ENCODE data around the gene H6PD.

H6PD gene

DNA sequence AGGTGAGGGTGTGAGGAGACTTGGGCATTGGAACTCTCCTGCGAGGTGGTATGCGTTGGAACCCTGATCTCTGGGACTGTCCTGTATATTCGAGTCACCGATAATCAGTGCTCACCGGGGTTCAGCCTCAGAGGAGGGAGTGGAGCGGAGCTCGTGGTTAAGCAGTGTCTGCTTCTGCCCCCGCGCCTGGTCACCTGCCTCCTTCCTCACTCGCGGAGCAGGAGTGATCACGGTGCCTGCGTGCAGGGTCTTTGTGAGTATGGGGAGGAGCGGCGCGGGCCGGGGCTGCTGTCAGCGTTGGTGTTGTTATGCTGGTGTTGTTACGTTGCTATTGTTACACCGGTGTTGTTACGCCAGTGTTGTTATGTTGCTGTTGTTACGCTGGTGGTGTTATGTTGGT lies 23.3 kb downstream of the H6PD start:
- TF ChIP-seq CTCF (IDR thresholded peaks at IDR 0.05; ENCODE audit: insufficient read depth, low read depth, low read length, missing control alignments), result no peak
- H3K4me3 ChIP-seq (ENCODE audit: low read length), result no peak overlapping the region
- no peak for DNase-seq (ENCODE audit: low read depth)

GRCh38 chr1:9258629-9259028 lies 24.1 kb downstream of the H6PD start:
- no peak for DNase-seq (ENCODE audit: low read depth)
- TF ChIP-seq CTCF (IDR thresholded peaks at IDR 0.05; ENCODE audit: insufficient read depth, low read depth, low read length, missing control alignments), result no peak
- no peak overlapping the region for H3K4me3 ChIP-seq (ENCODE audit: low read length)

GRCh38 chr1:9260059-9260766 lies 25.6 kb downstream of the H6PD start:
- no peak overlapping the region for H3K4me3 ChIP-seq (ENCODE audit: low read length)
- no peak for TF ChIP-seq CTCF (IDR thresholded peaks at IDR 0.05; ENCODE audit: insufficient read depth, low read depth, low read length, missing control alignments)
- no peak for DNase-seq (ENCODE audit: low read depth)

DNA sequence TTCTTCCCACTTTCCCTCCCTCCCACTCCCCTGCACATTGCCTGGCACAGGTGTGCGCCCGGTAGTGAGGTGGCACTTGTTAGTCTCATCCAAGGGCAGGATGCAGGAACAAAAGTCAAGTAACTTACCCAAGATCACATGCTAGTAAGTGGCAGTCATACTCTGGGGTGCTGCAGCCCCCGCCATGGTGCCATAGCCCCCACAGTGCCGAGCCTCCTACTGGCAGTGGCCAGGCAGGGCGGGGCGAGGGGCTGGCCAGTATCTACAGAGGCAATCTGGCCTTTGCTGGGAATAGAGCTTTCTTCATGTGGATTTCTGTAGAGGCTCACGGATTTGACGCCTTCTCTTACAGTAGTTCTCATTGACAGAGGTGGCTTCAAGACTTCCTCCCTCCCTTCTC lies 26.9 kb downstream of the H6PD start:
- no peak overlapping the region for H3K4me3 ChIP-seq (ENCODE audit: low read length)
- TF ChIP-seq CTCF (IDR thresholded peaks at IDR 0.05; ENCODE audit: insufficient read depth, low read depth, low read length, missing control alignments), result no peak
- DNase-seq (ENCODE audit: low read depth), result no peak

DNA sequence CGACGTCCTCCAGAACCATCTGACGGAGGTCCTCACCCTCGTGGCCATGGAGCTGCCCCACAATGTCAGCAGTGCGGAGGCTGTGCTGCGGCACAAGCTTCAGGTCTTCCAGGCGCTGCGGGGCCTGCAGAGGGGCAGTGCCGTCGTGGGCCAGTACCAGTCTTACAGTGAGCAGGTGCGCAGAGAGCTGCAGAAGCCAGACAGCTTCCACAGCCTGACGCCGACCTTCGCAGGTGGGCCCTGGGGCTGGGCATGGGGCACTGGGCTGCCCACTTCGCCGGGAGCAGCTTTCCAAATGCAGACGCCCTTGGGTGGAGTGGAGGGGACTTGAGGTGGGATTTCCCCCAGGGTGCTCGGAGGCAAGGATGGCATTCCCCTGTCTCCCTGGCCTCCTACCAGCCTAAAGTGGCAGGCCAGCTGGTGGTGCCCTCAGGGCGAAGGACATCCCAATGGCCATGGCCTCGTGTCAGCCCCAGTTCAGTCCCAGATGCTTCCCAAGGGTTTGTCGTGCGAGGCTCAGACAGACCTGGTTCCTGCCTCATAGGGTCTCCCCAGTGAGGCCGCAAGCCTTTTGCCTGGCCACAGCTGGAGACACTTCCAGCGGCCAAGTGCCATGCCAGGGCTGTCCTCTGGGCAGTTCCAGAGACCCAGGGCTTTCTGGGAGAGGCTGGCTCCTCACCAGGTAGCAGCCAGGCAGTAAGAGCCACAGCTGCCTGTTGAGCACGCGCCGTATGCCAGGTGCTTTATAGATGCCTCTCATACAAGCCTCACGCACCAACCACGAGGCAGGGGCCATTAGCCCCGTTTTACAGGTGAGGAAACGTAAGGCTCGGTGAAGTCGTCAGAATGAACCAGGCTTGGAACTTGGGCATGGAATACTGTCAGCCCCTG lies 27.8 kb downstream of the H6PD start:
- TF ChIP-seq CTCF (IDR thresholded peaks at IDR 0.05; ENCODE audit: insufficient read depth, low read depth, low read length, missing control alignments), result no peak
- no peak overlapping the region for H3K4me3 ChIP-seq (ENCODE audit: low read length)
- DNase-seq (ENCODE audit: low read depth), result no peak

DNA sequence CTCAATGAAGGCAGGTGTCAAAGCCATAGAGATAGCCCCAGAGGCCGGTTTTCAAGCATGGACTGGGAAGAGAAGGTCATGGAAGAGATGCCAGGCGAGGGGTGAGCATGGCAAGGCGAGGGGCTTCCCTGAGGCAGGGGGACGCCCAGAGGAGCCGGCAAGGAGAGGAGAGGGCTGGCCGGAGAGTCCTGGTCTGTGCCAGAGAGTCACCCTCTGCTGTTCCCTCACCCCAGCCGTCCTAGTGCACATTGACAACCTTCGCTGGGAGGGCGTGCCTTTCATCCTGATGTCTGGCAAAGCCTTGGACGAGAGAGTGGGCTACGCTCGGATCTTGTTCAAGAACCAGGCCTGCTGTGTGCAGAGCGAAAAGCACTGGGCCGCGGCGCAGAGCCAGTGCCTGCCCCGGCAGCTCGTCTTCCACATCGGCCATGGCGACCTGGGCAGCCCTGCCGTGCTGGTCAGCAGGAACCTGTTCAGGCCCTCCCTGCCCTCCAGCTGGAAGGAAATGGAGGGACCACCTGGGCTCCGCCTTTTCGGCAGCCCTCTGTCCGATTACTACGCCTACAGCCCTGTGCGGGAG lies 28.8 kb downstream of the H6PD start:
- TF ChIP-seq CTCF (IDR thresholded peaks at IDR 0.05; ENCODE audit: insufficient read depth, low read depth, low read length, missing control alignments), result no peak
- DNase-seq (ENCODE audit: low read depth), result no peak
- H3K4me3 ChIP-seq (ENCODE audit: low read length), result no peak overlapping the region

All from epithelial cell of esophagus (primary cell).